DLD1 (cell line): Measurements from ENCODE around the gene ADGRG1.

ENCODE experiments used
- in situ Hi-C: cut with HindIII; loops from 2 replicates; pipeline ENCODE4 v1.10.0; 2017; ENCODE audit warnings: low sequenced_read_pairs

Gene ADGRG1

DNA sequence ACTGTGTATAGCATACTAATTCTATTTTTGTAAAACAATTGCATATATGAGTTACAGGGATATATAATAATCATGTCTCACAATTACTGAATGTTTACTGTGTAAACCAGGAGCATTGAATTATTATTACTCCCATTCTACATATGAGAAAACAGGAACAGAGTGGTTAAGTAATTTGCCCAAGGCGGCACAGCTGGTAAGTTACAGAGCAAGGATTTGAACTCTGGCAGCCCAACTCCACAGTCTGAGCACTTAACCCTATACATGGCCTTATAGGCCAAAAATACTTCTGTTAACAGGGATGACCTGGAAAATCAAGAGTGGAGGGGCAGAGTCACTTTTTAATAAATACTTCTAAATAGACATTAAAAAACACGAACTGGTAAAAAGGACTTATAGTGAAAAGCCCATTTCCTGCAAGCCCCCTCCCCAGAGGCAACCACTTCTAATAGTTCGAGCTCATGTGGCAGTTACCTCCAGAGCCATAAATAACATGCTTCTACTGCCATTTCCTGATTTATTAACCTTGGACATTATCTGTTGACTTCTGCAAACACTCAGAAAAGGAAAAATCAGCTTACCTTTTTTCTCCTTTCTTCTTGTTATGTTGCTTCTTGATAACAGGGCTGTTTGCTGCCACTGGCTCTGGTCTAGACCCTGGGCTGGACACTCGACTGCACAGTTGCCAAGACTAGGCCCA is 22.1 kb upstream of the ADGRG1 start:
- in situ Hi-C loops = no loop called here

- in situ Hi-C loops = no loop called here
These were observed 21.5 kb upstream of the ADGRG1 start for GRCh38 chr16:57606847-57607501.

DNA sequence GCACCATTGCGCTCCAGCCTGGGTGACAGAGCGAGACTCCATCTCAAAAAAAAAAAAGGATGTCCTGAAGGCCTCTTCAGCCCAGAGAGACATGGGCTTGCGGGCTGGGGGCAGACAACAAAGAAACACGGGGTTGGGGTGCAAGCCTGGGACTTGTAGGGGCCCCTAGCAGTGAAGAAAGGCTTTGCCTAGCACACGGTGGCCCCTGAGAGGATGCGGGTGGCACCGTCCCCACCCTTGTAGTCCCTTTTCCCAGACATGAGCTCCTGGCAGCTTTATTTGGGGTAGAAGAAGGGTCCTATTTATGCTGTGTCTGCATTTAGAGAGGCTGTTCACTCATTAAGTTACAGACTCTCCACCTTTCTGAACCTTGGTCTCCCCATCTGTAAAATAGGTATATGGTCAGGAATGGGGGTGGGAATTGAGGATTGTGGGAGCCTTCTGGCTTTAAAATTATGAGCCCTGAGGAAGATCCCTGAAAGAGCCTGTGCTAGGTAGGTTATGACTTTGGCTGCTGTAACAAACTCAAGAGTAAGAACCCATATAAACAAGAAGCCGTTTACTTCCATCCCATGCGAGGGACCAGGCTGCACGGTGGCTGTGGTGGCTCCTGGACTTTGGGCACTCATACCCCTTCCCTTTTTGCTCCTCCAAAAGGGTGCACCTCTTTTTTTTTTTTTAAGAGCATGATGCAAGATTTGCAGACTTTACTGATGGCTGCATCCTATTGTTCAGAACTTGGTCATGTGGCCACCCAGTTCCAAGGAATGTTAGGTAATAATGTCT is 20.6 kb upstream of the ADGRG1 start:
- in situ Hi-C loops = no loop called here

GRCh38 chr16:57608462-57609113 is 19.8 kb upstream of the ADGRG1 start:
- in situ Hi-C loops = no loop called here

DNA sequence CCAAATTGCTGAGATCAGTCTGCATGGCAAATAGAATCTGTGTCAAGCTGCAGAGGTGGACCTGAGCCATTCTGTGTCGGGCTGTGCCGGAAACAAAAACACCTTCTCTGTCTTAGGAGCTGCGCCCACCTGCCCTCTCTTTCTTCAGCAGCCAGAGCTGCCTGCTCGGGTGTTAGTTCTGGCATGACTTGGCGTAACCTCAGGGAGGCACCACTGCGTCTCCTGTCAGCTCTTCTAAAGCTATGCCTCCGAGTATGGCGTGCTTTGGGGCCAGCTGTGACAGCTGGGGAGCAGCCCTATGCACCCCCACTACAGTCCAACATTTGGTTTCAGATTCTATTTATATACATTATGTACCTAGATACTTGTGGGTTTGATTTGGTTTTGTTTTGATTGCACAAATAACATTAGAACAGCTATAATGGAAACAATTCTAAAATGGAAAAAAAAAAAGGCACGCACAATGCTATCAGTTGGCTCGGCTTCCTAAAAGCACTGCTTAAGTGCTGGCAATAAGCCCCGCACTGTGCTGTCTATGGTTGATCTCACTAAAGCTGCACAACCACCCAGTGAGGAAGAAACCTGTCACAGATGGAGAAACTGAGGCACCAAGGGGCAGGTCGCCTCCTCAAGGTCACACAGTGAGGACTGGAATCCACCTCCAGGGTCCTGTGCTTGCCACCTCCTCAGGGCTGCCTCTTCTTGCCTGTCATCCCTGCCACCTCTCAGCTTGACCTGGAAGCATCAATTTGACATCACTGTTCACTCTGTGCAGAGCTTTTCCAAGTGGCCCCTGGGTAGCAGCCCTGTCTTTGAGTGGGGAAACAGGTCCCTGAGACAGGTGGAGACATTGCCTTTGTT is 18.7 kb upstream of the ADGRG1 start:
- in situ Hi-C loops = no loop called here

DNA sequence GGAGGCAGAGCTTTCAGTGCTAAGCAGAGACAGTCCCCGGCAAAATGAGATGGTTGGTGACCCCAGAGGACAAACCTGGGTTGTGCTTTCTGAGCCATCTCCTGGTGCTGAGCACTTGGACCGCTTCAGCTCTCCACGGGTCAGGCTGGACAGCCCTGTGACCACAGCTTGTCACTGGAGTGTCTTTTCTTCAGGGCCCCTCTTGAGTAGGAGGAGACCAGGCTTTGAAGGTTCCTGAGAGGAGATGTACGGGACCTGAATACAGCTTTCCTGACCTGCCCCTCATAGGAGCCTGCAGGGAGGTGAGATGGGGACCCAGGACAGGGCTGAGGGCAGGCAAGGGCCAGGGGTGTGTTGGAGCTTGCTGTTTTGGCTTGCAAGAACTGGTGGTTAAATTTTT is 17.8 kb upstream of the ADGRG1 start:
- in situ Hi-C loops = no loop called here

- in situ Hi-C loops = no loop called here
These were observed 17.2 kb upstream of the ADGRG1 start for GRCh38 chr16:57611181-57611580.

GRCh38 chr16:57611706-57612105 is 16.7 kb upstream of the ADGRG1 start:
- in situ Hi-C loops = no loop called here

DNA sequence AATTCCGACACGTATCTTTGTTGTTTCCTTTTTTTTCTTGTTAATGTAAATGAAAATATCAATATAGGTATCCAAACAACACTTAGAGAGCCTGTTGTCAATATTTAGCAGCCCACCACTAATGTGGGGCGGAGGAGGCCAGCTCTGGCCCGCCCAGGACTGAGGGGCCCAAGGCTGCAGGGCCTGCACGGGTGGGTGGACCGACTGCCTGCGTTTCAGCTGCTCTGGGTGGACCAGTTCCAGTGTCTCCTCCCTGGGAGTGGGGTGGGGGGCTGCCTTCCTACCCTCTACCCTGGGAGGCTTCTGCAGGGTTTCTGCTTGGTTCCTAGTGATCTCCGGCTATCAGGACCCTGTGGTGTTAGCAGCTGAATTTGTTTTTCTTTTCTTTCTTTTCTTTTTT is 15.9 kb upstream of the ADGRG1 start:
- in situ Hi-C loops = no loop called here

DNA sequence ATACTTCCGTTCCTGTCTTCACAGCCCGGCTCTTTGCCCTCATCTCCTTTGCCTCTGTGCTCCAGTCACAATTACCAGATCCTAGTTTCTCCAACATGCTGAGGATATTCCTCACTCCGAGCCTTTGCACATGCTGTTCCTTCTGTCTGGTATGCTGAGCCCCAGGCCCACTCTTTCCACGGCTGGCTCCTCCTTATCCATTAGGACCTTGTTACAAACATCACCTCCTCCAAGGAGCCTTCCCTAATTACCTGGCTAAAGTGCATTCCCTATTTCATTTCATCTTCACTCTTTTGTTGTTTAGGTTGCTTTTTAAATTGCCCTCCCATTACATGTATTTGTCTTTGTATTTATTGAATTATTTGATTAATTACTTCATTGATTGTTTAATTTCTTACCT is 14.9 kb upstream of the ADGRG1 start:
- in situ Hi-C loops = no loop called here

DNA sequence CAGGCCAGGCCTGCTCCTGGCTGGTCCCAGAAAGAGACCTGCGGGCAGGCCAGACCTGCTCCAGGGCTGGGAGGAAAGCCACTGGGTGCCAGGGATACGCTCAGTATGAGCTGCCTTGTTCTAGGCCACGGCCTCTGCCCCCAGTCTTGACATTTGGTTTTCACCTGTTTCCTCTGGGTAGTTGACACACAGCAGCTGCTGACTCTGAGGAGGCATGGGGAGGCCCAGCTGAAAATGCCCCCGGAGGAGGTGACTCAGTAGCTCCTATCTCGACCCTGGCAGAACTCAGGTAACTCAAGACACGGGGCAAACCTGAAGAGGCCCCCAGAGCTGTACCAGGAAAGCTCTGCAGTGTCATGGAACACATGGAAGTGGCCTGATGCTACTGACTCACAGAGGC is 13.9 kb upstream of the ADGRG1 start:
- in situ Hi-C loops = no loop called here

- in situ Hi-C loops = no loop called here
These were observed 13.5 kb upstream of the ADGRG1 start for GRCh38 chr16:57614944-57615343.

- in situ Hi-C loops = no loop called here
These were observed 12.6 kb upstream of the ADGRG1 start for GRCh38 chr16:57615813-57616212.

GRCh38 chr16:57616241-57616640 is 12.2 kb upstream of the ADGRG1 start:
- in situ Hi-C loops = no loop called here

GRCh38 chr16:57616876-57617275 is 11.6 kb upstream of the ADGRG1 start:
- in situ Hi-C loops = no loop called here

GRCh38 chr16:57617604-57618111 is 10.8 kb upstream of the ADGRG1 start:
- in situ Hi-C loops = no loop called here

DNA sequence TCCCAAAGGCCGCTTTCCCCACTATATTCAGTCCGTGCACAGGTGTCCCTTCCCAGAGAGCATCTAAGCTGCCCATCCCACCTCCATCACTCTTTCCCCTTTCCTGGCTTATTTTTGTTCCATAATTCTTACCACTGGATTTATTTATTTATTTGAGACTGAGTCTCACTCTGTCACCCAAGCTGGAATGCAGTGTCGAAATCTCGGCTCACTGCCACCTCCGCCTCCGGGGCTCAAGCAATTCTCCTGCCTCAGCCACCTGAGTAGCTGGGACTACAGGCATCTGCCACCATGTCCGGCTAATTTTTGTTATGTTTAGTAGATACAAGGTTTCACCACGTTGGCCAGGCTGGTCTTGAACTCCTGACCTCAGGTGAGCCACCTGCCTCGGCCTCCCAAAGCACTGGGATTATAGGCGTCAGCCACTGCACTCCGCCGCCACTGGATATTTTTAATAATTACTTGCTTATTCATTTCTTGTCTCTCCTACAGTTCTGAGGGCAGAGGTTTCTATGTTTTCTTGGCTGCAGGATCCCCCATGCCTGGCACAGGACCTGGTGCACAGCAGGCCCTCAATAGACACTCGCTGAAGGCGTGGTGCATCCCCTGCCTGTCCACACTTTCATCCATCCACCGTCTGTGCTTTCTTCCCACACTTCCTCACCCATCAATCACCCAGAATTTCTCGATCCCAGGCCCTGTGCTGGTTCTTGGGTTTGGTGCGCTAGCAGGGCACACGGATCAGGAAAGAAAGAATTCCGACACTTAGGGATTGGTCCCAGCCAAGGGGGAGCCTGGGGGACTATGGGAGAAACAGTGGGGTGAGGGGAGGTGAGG is 9.9 kb upstream of the ADGRG1 start:
- in situ Hi-C loops = no loop called here

DNA sequence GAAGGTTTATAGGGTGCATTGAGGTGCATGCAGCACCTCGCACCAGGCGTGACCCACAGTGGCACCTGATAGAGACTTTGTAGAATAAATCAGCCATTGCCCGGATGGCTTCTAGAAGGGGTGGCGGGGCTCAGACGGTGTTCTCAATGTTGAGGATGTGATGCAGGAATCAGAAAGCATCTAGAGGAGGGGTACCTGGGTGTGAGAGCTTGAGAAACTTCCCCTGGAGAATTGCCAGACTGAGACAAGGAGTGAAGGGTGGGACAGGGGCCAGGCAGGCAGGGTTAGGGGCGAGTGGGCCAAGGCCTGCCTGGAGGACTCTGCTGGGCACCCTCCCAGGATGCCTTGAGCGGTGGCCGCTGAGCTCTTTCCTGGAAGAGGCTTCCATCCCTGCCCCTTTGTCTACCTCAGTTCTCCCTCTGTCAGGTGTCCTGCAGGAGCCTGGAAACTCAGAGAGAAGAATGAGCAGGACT is 9.3 kb upstream of the ADGRG1 start:
- in situ Hi-C loops = no loop called here

DNA sequence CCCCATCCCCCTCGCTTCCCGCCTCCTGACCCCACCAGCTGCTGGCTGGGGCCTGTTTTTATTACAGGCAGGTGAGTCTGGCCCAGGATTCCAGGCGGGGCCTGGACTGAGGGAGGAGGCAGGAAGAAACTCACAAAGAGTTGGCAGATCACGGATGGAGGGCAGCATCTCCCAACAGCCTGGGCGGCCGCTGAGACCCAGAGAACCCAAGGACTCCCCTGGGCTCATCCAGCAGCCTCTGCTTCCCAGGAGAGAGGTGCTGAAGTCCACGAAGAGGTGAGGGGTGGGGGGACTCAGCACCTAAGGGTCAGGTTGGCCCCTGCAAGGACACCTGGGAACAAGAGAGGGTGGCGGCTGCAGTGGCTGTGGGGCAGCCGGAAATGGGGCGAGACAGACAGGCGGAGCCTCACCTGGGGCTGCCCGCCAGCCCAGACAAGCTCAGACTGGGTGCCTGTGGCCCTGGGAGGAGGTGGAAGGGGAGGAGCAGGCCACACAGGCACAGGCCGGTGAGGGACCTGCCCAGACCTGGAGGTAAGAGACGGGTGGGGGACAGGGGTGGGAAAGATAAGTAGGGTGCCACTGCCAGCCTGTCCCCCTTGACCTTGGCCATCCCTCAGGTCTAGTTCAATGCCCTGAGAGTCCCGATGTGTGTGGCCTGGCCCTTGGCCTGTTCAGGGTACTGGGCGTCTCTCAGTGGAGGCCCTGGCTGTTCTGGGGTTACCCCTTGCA is 8.7 kb upstream of the ADGRG1 start:
- in situ Hi-C loops = no loop called here
